Cerebellar nuclear complex (tissue), 1 donor: ENCODE measurements around the gene LAMA5.

Source experiments
- DNase-seq, 2 experiments: peaks; one replicate each; lab custom pipeline; 2025; lab: John Stamatoyannopoulos, UW

Gene LAMA5, protein sequence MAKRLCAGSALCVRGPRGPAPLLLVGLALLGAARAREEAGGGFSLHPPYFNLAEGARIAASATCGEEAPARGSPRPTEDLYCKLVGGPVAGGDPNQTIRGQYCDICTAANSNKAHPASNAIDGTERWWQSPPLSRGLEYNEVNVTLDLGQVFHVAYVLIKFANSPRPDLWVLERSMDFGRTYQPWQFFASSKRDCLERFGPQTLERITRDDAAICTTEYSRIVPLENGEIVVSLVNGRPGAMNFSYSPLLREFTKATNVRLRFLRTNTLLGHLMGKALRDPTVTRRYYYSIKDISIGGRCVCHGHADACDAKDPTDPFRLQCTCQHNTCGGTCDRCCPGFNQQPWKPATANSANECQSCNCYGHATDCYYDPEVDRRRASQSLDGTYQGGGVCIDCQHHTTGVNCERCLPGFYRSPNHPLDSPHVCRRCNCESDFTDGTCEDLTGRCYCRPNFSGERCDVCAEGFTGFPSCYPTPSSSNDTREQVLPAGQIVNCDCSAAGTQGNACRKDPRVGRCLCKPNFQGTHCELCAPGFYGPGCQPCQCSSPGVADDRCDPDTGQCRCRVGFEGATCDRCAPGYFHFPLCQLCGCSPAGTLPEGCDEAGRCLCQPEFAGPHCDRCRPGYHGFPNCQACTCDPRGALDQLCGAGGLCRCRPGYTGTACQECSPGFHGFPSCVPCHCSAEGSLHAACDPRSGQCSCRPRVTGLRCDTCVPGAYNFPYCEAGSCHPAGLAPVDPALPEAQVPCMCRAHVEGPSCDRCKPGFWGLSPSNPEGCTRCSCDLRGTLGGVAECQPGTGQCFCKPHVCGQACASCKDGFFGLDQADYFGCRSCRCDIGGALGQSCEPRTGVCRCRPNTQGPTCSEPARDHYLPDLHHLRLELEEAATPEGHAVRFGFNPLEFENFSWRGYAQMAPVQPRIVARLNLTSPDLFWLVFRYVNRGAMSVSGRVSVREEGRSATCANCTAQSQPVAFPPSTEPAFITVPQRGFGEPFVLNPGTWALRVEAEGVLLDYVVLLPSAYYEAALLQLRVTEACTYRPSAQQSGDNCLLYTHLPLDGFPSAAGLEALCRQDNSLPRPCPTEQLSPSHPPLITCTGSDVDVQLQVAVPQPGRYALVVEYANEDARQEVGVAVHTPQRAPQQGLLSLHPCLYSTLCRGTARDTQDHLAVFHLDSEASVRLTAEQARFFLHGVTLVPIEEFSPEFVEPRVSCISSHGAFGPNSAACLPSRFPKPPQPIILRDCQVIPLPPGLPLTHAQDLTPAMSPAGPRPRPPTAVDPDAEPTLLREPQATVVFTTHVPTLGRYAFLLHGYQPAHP (N-terminal part only)

DNA sequence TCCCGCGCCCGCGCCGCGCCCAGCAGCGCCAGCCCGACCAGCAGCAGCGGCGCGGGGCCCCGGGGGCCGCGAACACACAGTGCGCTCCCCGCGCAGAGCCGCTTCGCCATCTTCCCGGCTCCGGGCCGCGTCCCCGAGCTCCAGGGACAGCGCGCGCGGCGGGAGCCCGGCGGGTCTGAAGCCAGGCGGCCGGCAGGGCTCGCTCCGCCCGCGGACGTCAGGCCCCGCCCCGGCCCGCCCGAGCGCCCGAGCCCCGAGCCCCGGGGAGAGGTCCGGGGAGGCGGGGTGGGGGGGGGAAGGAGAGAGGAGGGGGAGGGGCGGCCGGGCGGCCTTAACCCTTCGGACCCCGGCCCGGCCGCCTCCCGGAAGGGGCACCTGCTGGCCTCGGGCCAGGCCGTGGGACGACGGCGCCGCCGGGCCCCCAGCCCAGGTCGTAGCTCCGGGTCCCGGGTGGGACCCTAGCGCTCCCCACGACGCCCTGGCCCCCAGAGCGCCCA is at the start of gene LAMA5:
TSS of gene LAMA5 (minus strand) at position 177 of the 497 bp plus-strand sequence. CDS start at position 110, 67 bp downstream.
- DNase-seq = no peak

DNA sequence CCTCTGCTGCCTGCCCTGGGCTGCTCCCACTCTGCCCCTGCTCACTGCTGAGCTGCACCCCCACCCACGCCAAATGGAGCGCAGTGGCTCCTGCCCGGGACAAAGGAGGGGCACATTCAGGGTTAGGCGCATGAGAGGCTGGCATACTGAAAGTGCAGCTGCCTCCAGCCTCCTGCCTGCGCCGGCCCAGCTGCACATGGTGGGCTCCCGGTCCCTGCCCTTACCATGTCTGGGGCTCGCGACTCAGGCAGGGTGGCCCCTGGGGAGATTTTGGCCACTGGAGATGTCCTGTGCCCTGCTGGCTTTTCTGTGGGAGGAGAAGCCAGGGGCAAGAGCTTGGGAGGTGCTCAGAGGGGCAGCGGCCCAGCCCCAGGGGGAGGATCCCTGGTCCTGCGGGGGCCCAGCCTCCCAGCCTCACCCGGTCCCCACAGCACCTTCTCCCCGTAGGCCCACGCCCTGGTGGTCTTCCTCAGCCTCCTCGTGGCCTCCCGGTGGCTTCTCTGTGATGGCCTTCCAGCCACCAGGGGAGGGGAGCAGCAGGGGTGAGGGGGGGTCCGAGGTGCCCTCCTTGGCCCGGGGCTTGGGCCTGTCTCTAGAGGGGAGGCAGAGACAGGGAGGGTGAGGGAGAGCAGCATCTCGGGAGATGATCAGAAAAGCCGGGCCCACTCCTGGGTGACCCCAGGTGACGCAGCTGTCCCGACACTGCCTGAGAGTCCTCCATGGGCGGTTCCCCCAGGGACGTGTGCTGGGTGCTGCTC is 48.4 kb upstream of the LAMA5 start:
- DNase-seq = no peak

DNA sequence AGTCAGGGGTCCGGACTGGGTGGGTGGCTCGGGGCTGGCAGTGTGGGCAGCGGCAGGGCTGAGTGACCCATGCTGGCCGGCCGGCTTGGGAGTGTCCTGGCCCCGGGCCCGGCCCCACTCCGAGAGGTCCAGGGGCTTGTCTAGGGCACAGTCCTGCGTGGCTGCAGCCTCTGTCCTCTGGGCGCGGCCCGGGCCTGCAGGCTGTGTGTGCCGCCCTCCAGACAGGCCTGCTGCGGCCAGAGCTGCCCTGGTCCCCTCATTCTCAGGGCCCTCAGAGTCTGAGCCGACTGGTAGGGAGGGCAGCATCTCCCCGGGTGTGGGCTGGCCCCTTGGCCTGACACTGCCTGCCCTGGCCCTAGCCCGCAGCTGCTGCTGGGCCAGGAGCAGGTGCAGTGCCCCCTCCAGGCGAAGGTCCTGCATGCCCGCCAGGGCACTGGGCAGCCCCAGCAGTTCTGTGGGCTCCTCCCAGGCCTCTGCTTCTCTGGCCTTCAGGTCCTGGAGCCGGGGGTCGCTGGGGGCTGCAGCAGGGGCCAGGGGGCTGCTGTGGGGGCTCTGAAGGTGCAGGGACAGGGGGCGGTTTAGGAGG is 46.9 kb upstream of the LAMA5 start:
- no peak for DNase-seq

DNA sequence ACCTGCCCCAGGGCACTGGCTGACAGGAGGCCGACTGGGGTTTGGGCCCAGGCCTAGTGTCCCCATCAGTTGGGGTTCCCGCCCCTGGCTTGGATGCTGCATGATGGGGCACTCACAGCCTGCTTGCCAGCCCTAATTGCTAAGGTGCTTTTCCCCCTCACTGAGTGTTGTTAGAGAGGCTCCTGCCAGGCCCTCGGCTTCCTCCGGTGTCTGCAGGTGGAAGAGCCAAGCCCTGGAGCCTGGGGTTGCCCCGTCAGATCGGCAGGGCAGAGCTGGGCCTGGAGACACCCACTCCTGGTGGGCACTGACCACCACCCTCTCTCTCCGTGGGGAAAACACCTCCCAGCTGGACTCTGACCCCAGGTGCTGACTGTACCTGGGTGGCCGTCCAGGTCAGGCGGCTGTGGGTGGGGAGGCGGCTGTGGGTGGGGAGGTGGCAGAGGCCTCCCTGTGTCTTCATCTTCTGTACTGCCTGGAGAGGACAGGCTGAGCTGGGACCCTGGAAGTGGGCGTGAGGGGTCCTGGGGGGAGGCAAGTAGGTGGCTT is 46.0 kb upstream of the LAMA5 start:
- DNase-seq = no peak

DNA sequence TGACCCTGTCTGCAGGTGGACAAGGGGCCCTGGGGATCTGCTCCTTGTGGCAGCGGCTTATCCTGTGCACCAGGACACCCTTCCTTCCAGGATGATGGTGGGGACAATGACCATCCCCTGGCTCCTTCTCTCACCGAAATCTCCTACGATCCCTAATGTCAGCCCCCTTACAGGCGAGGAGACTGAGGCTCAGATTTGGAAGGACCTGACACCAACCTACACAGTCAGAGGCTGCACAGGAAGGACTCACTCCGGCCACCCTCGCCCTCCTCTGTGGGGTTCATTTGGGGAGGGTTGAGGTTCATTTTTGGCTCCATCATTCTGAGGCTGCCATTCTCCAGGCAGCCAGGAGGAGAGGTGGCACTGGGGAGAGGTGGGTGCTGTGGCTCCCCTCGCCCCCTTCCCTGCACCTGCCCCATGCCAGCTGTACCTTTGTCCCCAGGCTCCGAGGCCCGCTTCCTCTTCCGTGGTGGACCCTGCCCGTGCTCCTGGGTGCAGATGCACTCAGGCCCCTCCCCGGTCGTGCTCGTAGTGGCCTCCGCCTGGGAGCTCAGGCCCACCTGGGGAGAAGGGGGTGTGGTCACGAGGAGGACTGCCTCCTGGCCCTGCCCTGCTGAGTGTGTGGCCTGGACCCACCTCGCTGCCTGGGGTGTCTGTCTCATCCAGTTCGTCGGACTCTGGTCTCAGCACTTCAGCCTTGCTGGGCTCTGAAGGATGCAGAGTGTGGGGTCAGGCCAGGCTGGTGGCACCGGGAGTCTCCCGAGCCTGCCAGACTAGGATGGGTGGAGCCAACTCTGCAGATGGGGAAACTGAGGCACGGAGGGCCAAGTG is 45.3 kb upstream of the LAMA5 start:
- DNase-seq = no peak

DNA sequence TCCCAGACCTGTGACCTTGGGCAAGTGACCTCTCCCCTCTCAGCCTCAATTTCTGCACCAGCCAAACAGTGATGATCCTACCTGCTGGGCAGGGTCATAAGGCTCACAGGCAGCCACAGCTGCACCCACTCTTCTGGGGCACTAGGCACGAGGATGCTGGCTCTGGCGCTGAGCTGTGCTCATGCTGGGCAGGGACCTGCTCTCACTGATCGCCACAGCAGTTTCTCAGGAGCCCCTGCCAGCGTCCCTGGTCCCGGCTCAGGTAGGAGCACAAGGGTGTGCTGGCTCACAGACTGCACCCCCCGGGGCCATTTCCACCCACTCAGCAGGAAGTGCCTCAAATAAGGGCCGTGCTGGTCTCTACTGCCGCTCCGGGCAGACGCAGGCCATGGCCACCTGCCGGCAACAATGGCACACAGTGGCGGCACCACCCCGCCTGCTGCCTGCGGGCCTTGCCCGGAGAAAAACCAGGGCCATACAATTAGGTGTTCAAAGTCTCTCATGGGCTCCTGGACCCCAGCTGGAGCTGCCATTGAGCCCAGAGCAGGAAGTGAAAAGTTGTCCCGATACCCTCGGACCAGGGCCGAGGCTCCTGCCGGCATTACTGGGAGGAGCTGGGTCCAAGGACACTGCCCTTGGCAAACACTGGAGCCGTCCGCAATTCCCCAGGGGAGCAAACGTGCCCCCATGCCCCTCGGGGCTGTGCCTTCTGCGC is 44.5 kb upstream of the LAMA5 start:
- DNase-seq = no peak

DNA sequence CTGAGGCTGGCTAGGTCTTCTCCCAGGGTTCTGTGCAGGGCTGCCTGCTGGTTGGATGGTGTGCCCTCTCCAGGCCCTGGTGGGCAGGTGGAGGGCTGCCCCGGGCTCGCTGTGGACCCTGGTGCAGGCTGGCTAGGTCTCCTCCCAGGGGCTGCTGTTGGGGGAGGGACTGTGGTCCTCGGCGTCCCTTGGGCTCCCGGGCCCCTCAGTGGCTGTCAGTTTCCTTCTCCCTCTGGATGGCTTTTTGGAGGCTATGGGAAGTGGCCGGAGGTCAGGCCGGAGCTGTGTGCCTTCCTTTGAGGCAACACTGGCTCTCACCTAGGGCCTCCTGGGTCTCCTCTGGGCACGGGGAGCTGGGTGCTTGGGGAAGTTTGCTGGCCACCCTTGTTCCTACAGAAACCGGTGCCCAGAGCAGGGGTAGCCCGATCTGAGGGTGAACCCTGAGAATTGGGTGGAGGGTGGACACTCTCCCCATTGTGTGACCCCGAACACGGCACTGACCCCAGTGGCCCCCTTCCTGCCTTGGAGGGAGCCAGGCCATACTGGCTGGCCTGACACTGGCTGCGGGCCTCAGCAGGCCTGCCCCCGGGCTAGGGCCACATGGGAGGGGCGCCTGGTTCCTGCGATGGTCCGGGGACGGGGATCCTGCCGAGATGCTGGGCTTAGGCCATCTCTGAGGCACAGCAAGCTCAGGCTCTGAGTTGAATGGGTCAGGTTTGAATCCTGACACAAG is 43.8 kb upstream of the LAMA5 start:
- DNase-seq = no peak

DNA sequence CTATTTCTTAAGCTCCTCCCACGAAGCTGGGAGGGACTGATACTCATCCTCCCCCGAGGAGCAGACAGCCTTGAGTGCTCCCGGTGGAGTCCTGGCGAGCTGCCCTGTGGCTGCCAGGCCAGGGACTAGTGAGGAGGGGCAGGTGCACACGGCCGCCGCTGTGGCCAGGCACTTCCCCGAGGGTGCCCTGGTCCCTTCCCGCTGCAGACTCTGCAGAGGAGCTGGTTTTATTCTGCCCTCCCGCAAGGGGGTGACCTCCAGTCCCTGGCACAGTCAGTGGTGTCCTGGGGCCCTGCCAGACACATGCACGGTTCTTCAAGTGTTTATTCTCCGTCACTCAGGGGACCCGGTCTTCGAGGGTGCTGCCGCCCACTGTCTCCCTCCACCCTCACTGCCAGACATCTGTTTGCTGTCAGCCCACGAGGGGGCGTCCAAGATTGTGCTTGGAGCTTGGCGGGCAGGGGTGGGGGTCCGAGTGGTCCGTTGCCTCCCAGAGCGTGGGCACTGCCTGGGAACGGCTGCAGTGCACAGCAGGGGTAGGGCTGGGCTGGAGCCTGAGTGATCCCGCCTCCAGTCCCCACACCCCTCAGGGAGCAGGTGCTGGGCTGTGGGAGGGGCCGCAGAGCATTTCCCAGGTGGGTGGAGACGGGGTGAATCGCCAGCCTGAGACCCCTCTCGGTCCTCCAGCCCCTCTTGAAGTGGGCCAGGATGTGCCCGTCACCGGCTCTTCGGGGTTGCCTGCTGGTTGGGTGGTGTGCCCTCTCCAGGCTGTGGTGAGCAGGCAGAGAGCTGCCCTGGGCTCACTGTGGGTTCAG is 43.0 kb upstream of the LAMA5 start:
- no peak for DNase-seq

DNA sequence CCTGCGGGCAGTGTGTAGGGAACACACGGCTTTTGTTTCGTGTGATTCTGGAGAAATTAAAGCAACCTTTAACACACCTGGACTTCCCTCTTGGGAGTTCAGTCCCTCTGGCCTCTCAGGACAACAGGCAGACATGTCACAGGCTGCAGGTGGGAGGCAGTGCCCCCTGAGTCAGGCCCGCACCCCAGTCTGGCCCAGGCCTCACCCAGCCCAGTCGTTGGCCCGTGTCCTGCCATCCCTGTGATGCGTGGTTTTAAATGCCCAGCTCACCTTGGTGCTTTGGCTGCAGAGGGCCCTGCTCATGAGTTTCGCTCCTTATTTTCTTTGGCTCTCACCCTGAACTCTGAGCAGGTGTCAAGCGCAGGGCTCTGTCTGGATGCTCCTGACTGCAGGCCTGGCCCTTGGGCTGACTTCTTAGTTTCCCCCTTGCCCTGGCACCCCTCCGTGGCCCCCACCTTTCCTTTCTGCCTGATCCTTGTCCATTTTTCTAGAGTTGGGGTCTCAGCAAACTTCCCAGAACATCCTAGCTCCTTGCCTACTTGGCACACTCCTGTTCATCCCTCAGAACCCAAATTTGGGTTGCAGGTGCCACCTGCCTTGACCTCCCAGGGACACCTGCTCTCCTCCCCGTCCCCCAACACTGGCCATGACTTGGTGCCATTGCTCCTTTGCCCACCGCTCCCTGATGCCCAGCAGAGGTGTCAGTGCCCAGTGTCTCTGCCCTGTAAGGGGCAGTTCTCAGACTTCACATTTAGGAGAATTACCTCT is 42.2 kb upstream of the LAMA5 start:
- no peak for DNase-seq

DNA sequence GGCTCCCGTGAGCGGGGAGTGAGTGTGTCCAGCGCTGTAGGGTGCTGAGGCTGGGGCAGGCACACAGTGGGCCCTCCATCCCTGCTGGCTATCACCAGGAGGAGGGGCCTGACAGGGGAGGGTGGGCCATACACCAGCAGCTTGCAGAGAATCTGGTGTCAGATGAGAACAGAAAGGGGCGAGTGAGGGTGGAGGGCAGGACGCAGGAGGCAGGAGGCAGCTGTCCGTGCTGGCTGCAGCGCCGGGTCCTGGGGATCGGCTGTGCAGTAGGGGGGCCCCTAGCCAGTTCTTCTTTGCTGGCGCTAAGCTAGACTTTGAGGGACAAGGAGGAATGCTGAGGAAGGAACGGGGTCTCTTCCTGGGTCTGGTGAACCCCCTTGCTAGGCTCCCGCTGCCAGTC is 41.5 kb upstream of the LAMA5 start:
- no peak for DNase-seq

DNA sequence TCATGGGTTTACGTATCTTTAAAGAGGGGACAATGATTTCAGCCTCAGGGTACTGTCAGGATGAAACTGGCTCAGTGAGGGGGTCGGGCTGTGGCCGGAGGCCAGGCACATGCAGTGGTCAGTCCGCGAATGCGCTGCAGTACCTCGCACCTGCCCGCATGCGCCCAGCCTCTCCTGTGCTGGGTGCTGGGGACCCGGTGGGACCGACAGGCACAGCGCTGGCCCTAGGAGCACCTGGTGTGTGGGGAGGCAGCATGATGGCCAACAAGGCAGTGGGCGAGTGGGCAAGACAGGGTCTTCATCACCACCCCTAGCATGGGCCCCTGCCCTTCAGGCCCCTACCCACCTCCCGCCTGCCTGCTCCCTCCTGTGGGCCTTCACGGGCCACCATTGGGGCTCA is 40.9 kb upstream of the LAMA5 start:
- DNase-seq = no peak

DNA sequence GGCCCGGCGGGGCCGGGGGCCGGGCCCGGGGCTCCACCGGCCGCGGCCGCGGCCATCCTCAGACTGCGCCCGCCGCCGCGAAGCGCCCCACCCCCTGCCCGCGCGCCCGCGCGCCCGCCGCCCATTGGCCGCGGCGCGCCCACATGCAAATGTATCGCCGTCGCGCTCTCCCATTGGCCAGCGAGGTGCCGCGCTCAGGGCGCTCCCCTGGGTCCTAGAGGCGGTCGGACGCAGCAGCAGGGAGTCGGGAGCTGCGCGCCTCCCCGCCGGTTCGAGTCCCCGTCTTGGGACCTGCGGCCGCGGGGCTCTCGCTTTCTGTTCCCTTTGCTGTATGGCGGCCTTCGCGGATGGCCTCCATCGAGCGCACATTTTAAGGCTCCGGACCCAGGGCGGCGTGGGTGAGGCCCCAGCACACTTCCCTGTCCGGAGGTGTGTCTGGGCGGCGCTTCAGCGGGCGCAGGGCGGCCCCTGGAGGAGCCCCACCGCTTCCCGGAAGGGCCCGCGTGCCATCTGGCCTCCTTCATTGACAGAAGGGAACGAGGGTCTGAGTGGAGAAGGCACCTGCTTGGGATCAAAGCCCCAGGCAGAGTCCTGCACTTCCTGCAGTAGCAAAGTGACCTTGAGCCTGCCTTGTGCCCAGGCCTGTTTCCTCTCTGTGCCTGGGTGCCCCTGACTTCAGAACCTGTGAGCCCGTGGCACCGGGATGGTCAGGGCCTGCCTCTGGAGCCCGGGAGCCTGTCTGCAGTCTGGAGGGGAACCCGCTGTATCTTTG is 40.3 kb upstream of the LAMA5 start, which contains the start of gene CABLES2:
TSS of gene CABLES2 (minus strand) at position 65 of the 772 bp plus-strand sequence. CDS start at position 56, 9 bp downstream.
- DNase-seq = peak; percentile 52 to 75

DNA sequence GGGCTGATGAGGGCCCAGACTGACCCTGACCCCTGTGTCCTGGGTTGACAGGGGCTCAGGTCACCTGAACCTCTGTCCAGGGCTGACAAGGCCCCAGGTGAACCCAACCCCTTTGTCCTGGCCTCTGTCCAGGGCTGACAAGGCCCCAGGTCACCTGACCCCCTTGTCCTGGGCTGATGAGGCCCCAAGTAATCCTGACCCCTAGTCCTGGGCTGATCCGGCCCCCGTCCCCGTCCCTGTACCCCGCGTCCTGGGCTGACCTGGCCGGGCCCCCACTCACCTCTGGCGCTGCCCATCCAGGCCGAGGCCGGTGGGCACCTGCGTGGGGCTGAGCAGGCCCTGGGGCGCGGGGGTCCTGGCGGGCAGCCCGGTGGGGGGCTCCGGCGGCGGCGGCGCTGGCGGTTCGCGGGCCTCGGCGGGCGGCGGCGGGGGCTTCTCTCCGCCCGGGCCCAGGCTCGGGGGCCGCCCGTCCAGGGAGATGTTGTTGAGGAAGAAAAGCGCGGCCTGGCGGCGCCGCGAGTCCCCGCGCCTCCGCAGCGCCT is 39.6 kb upstream of the LAMA5 start:
- no peak for DNase-seq

DNA sequence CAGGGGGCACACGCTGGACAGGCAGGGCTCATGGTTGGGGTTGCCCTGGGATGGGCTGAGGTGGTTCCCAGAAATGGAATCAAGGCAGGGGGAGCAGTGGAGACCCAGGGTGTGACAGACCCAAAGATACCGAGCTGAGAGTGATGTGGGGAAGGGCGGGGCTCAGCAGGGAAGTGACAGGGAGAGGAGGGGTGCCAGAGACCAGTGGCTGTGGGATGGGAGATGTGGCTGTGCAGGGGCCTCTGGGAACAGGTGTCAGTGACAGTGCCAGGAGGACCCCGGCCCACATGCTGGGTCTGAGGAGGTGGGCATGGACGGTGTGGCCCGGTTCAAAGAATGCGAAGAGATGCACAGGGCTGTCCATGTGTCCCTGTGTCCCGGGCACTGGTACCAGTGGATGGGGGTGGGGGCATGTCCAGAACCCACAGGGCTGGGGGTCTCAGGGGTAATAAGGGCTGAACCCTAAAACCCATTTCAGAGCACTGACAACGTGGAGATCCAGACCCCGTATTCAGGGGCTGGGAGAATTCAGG is 38.9 kb upstream of the LAMA5 start:
- no peak for DNase-seq
